ENCODE results near the gene ZNF23. TPM values are rescaled to one million over a fixed set of nuclear protein-coding genes. Genes with fewer than 3 reads are reported as not detected.

The ZNF23 gene
- total RNA-seq, 1 experiment from 2014 or later, result 8.9 TPM

DNA sequence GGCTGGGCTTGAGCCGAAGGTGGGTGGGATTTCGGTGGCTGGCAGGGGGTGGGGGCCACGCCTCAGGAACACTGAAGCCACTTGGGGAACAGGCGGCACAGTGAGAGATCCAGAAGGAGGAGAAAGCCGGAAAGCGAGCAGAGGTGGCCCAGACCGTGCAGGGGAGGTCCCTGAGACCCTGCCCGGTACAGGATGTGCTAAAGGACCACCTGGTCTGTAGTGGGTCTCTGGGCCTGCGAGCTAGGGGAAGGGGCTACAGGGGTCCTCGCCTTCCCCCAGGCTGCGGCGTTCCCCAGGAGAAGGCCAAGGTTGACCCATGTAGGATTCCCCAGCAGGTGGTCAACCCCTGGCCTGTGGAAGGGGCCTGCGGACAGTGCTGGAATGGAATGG is 20.0 kb downstream of the ZNF23 start, which contains the start of gene TLE7:
Gene TLE7, minus strand, starts transcription at position 4 of the 390 bp plus-strand sequence. CDS start 8,730 bp downstream, outside the sequence.
- H4K20me1 ChIP-seq (ENCODE audit: insufficient read depth, low read depth, low read length), result no peaks in the 10 kb centered on the region
- no peak within 1 kb of the TSS for H3K4me2 ChIP-seq (ENCODE audit: low read depth, low read length, poor library complexity, severe bottlenecking)
- no peaks in the 10 kb centered on the region for H3K4me1 ChIP-seq (ENCODE audit: low read length)
- no peaks in the 10 kb centered on the region for H3K27me3 ChIP-seq (ENCODE audit: low read length)
- H3K9me2 ChIP-seq (replicated peaks; ENCODE audit: insufficient read depth, low read length), result no peaks in the 10 kb centered on the region
- H3K9me3 ChIP-seq (ENCODE audit: low read length), result peaks cover 5% of the 10 kb centered on the region
- H3K79me2 ChIP-seq (ENCODE audit: low read length), result no peaks in the 10 kb centered on the region
- no peak within 1 kb of the TSS for H3K9ac ChIP-seq (ENCODE audit: low read length)
- H2AFZ ChIP-seq (ENCODE audit: low read length), result no peak within 1 kb of the TSS
- H3K36me3 ChIP-seq (ENCODE audit: insufficient read depth, low read length), result no peaks in the 10 kb centered on the region
- DNase-seq, result no peak
- H3K4me3 ChIP-seq (ENCODE audit: low read length), result no peak within 1 kb of the TSS
- no peak within 1 kb of the TSS for H3K27ac ChIP-seq (ENCODE audit: low read length)

DNA sequence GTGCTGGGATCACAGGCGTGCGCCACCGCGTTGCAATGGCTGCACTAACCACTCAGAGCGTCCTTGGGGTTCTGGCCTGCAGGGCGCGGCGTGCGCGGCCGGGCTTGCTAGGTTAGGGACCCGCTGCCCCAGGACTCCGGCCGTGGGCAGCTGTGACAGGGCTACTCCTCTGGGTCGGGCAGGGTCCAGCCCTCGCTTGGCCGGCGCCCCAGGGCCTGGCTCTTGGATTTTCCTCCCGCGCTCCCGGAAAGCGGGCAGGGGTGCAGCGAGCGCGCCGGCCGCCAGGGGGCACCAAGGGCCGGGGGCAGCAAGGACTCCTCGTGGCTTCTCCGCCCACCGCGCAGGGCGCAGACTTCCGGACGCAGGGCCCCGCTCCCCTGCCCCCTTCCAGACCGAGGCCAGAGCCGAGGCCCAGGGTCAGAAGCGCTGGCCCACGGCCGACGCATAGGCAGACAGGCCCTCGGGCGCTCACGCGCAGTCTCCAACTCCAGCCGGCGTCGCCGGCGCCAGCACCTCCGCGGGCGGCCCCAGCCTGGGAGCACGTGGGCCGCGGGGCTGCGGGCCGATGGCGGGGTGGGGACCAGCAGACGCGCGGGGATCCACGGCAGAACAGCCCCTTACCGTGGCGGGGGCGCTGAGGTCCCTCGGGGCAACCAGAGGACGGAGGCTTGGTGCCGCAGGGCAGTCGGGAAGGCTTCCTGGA is 20.5 kb downstream of the ZNF23 start:
- H2AFZ ChIP-seq (ENCODE audit: low read length), result no peak overlapping the region
- H4K20me1 ChIP-seq (ENCODE audit: insufficient read depth, low read depth, low read length), result no peaks in the 10 kb centered on the region
- DNase-seq, result no peak
- no peaks in the 10 kb centered on the region for H3K36me3 ChIP-seq (ENCODE audit: insufficient read depth, low read length)
- no peaks in the 10 kb centered on the region for H3K79me2 ChIP-seq (ENCODE audit: low read length)
- no peak overlapping the region for H3K4me2 ChIP-seq (ENCODE audit: low read depth, low read length, poor library complexity, severe bottlenecking)
- no peak overlapping the region for H3K4me3 ChIP-seq (ENCODE audit: low read length)
- H3K9me3 ChIP-seq (ENCODE audit: low read length), result no peaks in the 10 kb centered on the region; the same call in 1 of the 2 replicates
- no peak overlapping the region for H3K9ac ChIP-seq (ENCODE audit: low read length)
- no peaks in the 10 kb centered on the region for H3K9me2 ChIP-seq (replicated peaks; ENCODE audit: insufficient read depth, low read length)
- no peaks in the 10 kb centered on the region for H3K27me3 ChIP-seq (ENCODE audit: low read length)
- no peaks in the 10 kb centered on the region for H3K4me1 ChIP-seq (ENCODE audit: low read length)
- H3K27ac ChIP-seq (ENCODE audit: low read length), result no peak overlapping the region

DNA sequence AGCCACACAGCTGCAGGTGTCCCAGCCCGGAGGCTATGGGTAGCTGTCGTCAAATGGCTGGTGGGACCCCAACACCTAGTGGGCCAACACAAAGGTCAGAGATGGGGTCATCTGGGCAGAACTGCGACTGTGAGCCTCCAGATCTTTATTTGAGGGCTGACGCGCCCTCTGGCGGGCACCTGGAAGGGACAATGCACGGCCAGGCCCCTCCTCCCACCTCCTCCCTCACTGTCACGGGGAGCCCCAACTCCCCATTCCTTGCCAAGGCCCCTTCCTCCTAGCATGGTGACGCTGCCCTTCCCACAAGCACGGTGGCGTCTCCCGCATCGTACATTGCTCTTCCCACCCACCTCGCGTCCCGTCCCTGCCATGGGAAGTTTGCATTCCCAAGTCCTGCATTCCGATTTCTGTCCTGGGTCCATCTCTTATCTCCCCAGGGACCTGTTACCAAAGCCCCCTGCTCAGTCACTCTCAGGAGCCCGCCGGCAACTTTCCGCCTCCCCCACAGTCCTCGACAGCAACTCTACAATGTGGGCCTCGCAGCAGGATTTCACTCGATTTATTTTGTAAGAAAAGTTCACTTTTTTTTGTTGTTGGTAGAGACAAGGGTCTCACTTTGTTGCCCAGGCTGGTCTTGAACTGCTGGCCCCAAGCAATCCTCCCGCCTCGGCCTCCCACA is 21.2 kb downstream of the ZNF23 start:
- Histone ChIP-seq H3K4me2 (ENCODE audit: low read depth, low read length, poor library complexity, severe bottlenecking) (no peak overlapping the region), H3K27me3 (ENCODE audit: low read length) (no peaks in the 10 kb centered on the region), H3K9ac (ENCODE audit: low read length) (no peak overlapping the region), H3K9me2 (replicated peaks; ENCODE audit: insufficient read depth, low read length) (no peaks in the 10 kb centered on the region), H3K4me3 (ENCODE audit: low read length) (no peak overlapping the region), H3K79me2 (ENCODE audit: low read length) (no peaks in the 10 kb centered on the region), H2AFZ (ENCODE audit: low read length) (no peak overlapping the region), H3K27ac (ENCODE audit: low read length) (no peak overlapping the region), H3K4me1 (ENCODE audit: low read length) (no peaks in the 10 kb centered on the region), H3K9me3 (ENCODE audit: low read length) (no peaks in the 10 kb centered on the region), H4K20me1 (ENCODE audit: insufficient read depth, low read depth, low read length) (no peaks in the 10 kb centered on the region), H3K36me3 (ENCODE audit: insufficient read depth, low read length) (no peaks in the 10 kb centered on the region)
- DNase-seq, result peak; percentile 67

DNA sequence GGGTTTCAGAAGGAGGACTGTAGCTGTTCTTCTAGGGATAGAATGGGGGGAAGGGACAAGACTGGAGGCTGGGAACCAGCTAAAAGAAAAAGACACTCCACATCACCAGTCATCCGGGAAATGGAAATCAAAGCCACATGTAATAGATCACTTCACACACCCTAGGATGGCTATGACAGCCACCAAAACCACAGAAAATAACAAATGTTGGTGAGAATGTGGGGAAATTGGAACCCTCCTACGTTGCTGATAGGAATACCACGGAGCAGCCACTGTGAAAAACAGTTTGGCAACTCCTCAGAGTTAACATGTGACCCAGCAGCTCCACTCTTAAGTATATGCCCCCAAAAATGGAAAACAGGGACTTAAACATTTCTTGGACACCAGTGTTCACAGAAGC is 22.5 kb downstream of the ZNF23 start:
- H3K9ac ChIP-seq (ENCODE audit: low read length), result no peak overlapping the region
- DNase-seq, result no peak
- H3K27me3 ChIP-seq (ENCODE audit: low read length), result no peaks in the 10 kb centered on the region
- H3K9me2 ChIP-seq (replicated peaks; ENCODE audit: insufficient read depth, low read length), result no peaks in the 10 kb centered on the region
- H3K79me2 ChIP-seq (ENCODE audit: low read length), result no peaks in the 10 kb centered on the region
- H3K4me1 ChIP-seq (ENCODE audit: low read length), result no peaks in the 10 kb centered on the region
- H3K4me3 ChIP-seq (ENCODE audit: low read length), result no peak overlapping the region
- no peak overlapping the region for H3K4me2 ChIP-seq (ENCODE audit: low read depth, low read length, poor library complexity, severe bottlenecking)
- no peaks in the 10 kb centered on the region for H3K9me3 ChIP-seq (ENCODE audit: low read length)
- H3K27ac ChIP-seq (ENCODE audit: low read length), result no peak overlapping the region
- H3K36me3 ChIP-seq (ENCODE audit: insufficient read depth, low read length), result no peaks in the 10 kb centered on the region
- no peaks in the 10 kb centered on the region for H4K20me1 ChIP-seq (ENCODE audit: insufficient read depth, low read depth, low read length)
- no peak overlapping the region for H2AFZ ChIP-seq (ENCODE audit: low read length)

DNA sequence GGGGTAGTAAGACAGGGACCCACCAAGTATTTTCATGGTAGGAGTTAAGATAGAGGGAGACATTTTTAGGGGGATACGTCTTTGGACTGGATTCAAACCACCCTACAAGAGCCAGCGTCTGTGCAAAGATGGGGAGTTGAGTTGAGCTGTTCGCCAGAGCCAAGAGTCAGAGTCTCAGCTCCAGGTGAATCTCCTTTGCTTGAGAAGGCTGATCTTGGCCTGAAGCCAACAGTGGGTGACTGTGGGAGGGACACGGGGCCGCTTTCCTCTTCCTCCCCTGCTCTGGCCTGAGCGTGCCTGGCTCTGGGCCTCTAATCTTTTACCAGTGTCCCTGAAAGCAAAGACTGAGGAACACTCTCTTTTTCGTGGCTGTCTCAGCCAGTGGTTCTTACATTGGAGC is 25.6 kb downstream of the ZNF23 start:
- Histone ChIP-seq H3K4me3 (ENCODE audit: low read length) (no peak overlapping the region), H3K9me3 (ENCODE audit: low read length) (no peaks in the 10 kb centered on the region), H3K9me2 (replicated peaks; ENCODE audit: insufficient read depth, low read length) (no peaks in the 10 kb centered on the region), H2AFZ (ENCODE audit: low read length) (no peak overlapping the region), H3K4me1 (ENCODE audit: low read length) (no peaks in the 10 kb centered on the region), H4K20me1 (ENCODE audit: insufficient read depth, low read depth, low read length) (no peaks in the 10 kb centered on the region), H3K36me3 (ENCODE audit: insufficient read depth, low read length) (no peaks in the 10 kb centered on the region), H3K4me2 (ENCODE audit: low read depth, low read length, poor library complexity, severe bottlenecking) (no peak overlapping the region), H3K79me2 (ENCODE audit: low read length) (no peaks in the 10 kb centered on the region), H3K27ac (ENCODE audit: low read length) (no peak overlapping the region), H3K9ac (ENCODE audit: low read length) (no peak overlapping the region), H3K27me3 (ENCODE audit: low read length) (no peaks in the 10 kb centered on the region)
- no peak for DNase-seq

DNA sequence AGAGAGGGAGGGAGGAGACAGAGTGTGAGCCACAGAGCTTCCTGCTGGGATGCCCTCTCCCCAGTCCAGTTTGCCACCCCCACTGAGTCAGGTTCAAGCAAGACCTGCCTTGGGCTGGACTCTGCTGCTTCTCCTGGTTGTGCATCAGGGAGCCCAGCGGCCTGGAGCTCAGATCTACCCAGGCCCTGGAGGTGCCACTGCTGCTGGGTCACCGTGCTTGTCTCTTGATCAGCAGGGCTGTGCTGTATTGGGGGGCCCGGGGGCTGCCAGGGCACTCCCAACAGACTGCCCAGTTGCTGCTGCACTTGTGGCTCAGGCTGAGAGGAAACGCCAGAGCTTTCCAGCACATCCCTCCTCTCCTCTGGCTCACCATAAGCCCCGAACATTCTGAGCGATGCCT is 29.1 kb downstream of the ZNF23 start:
- Histone ChIP-seq H3K9me3 (ENCODE audit: low read length) (no peaks in the 10 kb centered on the region), H3K36me3 (ENCODE audit: insufficient read depth, low read length) (no peaks in the 10 kb centered on the region), H3K9me2 (replicated peaks; ENCODE audit: insufficient read depth, low read length) (no peaks in the 10 kb centered on the region), H3K27me3 (ENCODE audit: low read length) (no peaks in the 10 kb centered on the region; the same call in 1 of the 2 replicates), H3K27ac (ENCODE audit: low read length) (no peak overlapping the region), H3K4me3 (ENCODE audit: low read length) (no peak overlapping the region), H2AFZ (ENCODE audit: low read length) (no peak overlapping the region), H3K79me2 (ENCODE audit: low read length) (no peaks in the 10 kb centered on the region), H4K20me1 (ENCODE audit: insufficient read depth, low read depth, low read length) (no peaks in the 10 kb centered on the region), H3K4me1 (ENCODE audit: low read length) (no peaks in the 10 kb centered on the region), H3K9ac (ENCODE audit: low read length) (no peak overlapping the region), H3K4me2 (ENCODE audit: low read depth, low read length, poor library complexity, severe bottlenecking) (no peak overlapping the region)
- DNase-seq, result no peak

DNA sequence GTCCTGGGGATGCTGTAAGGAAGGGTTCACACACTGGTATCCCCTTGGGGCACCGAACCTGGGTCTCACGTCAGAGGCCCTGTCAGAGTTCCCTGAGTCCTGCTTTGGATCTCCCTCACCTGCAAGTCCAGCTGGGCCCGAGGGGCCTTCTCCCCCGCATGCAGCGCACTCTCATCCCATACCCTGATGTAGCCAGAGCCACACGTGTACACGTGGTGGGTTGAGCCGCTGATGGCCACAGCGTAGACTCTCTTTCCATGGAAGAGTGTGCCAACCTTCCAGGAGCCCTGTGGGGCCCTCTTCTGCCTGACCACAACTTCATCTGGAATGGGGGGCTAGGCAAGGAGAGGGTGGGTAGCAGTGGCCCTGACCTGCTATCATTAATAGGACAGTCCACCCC is 30.1 kb downstream of the ZNF23 start:
- H3K36me3 ChIP-seq (ENCODE audit: insufficient read depth, low read length), result no peaks in the 10 kb centered on the region
- H3K27ac ChIP-seq (ENCODE audit: low read length), result no peak overlapping the region
- H4K20me1 ChIP-seq (ENCODE audit: insufficient read depth, low read depth, low read length), result no peaks in the 10 kb centered on the region
- H3K4me3 ChIP-seq (ENCODE audit: low read length), result no peak overlapping the region
- H3K4me1 ChIP-seq (ENCODE audit: low read length), result no peaks in the 10 kb centered on the region
- no peak for DNase-seq
- no peak overlapping the region for H2AFZ ChIP-seq (ENCODE audit: low read length)
- no peaks in the 10 kb centered on the region; the same call in 1 of the 2 replicates for H3K27me3 ChIP-seq (ENCODE audit: low read length)
- no peaks in the 10 kb centered on the region for H3K9me2 ChIP-seq (replicated peaks; ENCODE audit: insufficient read depth, low read length)
- H3K79me2 ChIP-seq (ENCODE audit: low read length), result no peaks in the 10 kb centered on the region
- H3K9ac ChIP-seq (ENCODE audit: low read length), result no peak overlapping the region
- H3K9me3 ChIP-seq (ENCODE audit: low read length), result no peaks in the 10 kb centered on the region
- H3K4me2 ChIP-seq (ENCODE audit: low read depth, low read length, poor library complexity, severe bottlenecking), result no peak overlapping the region

DNA sequence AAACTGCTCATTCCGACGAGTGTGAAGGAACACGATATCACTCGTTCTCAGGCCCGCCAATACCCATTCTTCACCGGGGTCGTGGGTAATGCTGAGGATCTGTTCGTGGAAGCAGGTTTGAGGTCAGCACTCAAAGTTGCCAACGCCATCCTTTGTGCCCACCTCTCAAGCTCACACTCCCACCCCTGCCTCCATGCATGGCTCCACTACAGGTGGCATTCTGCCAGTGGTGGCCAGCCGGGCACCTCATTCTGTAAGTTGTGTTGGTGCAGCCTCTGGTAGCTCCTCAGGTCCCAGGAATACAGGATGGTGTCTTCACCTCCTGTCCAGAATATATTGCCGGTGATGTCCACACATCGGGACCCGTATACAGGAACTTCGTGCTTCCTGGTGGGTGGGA is 30.9 kb downstream of the ZNF23 start:
- Histone ChIP-seq H3K9me2 (replicated peaks; ENCODE audit: insufficient read depth, low read length) (no peaks in the 10 kb centered on the region), H3K4me3 (ENCODE audit: low read length) (no peak overlapping the region), H3K9ac (ENCODE audit: low read length) (no peak overlapping the region), H3K27me3 (ENCODE audit: low read length) (no peaks in the 10 kb centered on the region; the same call in 1 of the 2 replicates), H3K36me3 (ENCODE audit: insufficient read depth, low read length) (no peaks in the 10 kb centered on the region), H4K20me1 (ENCODE audit: insufficient read depth, low read depth, low read length) (no peaks in the 10 kb centered on the region), H3K4me2 (ENCODE audit: low read depth, low read length, poor library complexity, severe bottlenecking) (no peak overlapping the region), H2AFZ (ENCODE audit: low read length) (no peak overlapping the region), H3K4me1 (ENCODE audit: low read length) (no peaks in the 10 kb centered on the region), H3K9me3 (ENCODE audit: low read length) (no peaks in the 10 kb centered on the region), H3K79me2 (ENCODE audit: low read length) (no peaks in the 10 kb centered on the region), H3K27ac (ENCODE audit: low read length) (no peak overlapping the region)
- no peak for DNase-seq
